Panc1 (cell line): ENCODE data around the gene NDUFB4. TPM values are rescaled to one million over a fixed set of nuclear protein-coding genes. Genes with fewer than 3 reads are reported as not detected.

ENCODE experiments used
- ATAC-seq: fragments of 200-7000 bp; cut with Tn5 transposase; 2 replicates; pipeline ENCODE4 v1.9.1; 2020; ENCODE audit warnings: mild to moderate bottlenecking, moderate library complexity
- BruUV-seq: library from RNA; stranded (reverse); fragments of 400-500 nt; replicated peaks from 2 replicates; lab custom pipeline; 2021; lab: Mats Ljungman, UMichigan
- CTCF ChIA-PET: fragments of 300-600 bp; sonication (Branson Sonifier 250); formaldehyde crosslinking; loops from one replicate; lab custom pipeline; 2022; ENCODE audit warnings: antibody characterized with exemption; lab: Charles Lee
- POLR2A ChIA-PET: fragments of 300-600 bp; sonication (Branson Sonifier 250); formaldehyde crosslinking; loops from one replicate; lab custom pipeline; 2022; ENCODE audit warnings: antibody characterized with exemption; lab: Charles Lee
- DNase-seq: peaks from one replicate; pipeline ENCODE4 v3.0.0-alpha.2; 2010; ENCODE audit warnings: low read depth, low spot score
- H3K27ac ChIP-seq: 2 replicates; pipeline ENCODE4 v1.5.1; 2011; ENCODE audit warnings: mild to moderate bottlenecking, low read length, inconsistent platforms
- H3K27me3 ChIP-seq: fragments of 200-500 bp; sonication (Bioruptor generic); 2 replicates; pipeline ENCODE4 v1.6.0; 2014; ENCODE audit warnings: low read length, inconsistent platforms; ENCODE audit not compliant: control insufficient read depth, insufficient read depth
- H3K36me3 ChIP-seq: fragments of 200-500 bp; sonication (Bioruptor generic); 2 replicates; pipeline ENCODE4 v1.5.1; 2014; ENCODE audit warnings: inconsistent platforms, mild to moderate bottlenecking, low read length, moderate library complexity; ENCODE audit not compliant: control insufficient read depth, insufficient read depth
- H3K4me1 ChIP-seq: 2 replicates; pipeline ENCODE4 v1.5.1; 2011; ENCODE audit warnings: inconsistent platforms, mild to moderate bottlenecking, low read length, moderate library complexity; ENCODE audit not compliant: control insufficient read depth, insufficient read depth
- H3K4me3 ChIP-seq, 2 experiments: 2 replicates each; pipeline ENCODE4 v1.5.1; 2011 to 2012; ENCODE audit warnings: low read depth in 2 of 2, low read length in 2 of 2, mild to moderate bottlenecking in 2 of 2, inconsistent platforms in 1 of 2, moderate library complexity in 1 of 2
- H3K9me3 ChIP-seq: fragments of 200-500 bp; sonication (Bioruptor generic); 2 replicates; pipeline ENCODE4 v1.5.1; 2014; ENCODE audit warnings: low read depth, mild to moderate bottlenecking, inconsistent platforms, low read length, moderate library complexity; ENCODE audit not compliant: control insufficient read depth, insufficient read depth
- CTCF ChIP-seq: fragments of 450-650 bp; IDR thresholded peaks from 2 replicates; pipeline ENCODE4 v1.5.1; 2017; ENCODE audit warnings: mild to moderate bottlenecking
- POLR2AphosphoS5 ChIP-seq: IDR thresholded peaks from 2 replicates; pipeline ENCODE4 v1.6.1; 2012; ENCODE audit warnings: mild to moderate bottlenecking, low read depth, low read length, moderate library complexity
- REST ChIP-seq, 2 experiments: IDR thresholded peaks; 2 replicates each; pipeline ENCODE4 v1.6.1; 2011 to 2012; ENCODE audit warnings: low read depth in 2 of 2, control low read depth in 1 of 2, low read length in 1 of 2, mild to moderate bottlenecking in 1 of 2, moderate library complexity in 1 of 2; ENCODE audit not compliant: insufficient read depth in 1 of 2
- SIN3A ChIP-seq: IDR thresholded peaks from 2 replicates; pipeline ENCODE4 v1.6.1; 2012; ENCODE audit warnings: low read depth, mild to moderate bottlenecking, low read length, moderate library complexity, borderline replicate concordance; ENCODE audit not compliant: insufficient read depth
- TCF7L2 ChIP-seq: IDR thresholded peaks from 2 replicates; pipeline ENCODE4 v1.6.1; 2011; ENCODE audit warnings: mild to moderate bottlenecking, low read depth, low read length, inconsistent platforms
- in situ Hi-C: cut with HindIII; loops from 2 replicates; pipeline ENCODE4 v1.10.0; 2016; ENCODE audit warnings: low sequenced_read_pairs, low pct_unique_long_range_greater_than_20kb
- intact Hi-C: fragments of 100-400 bp; cut with micrococcal nuclease; formaldehyde crosslinking; loops from one replicate; pipeline ENCODE4 v1.10.0; 2022; ENCODE audit not compliant: unreplicated experiment
- total RNA-seq: library from RNA; stranded (reverse); gene quantifications from one replicate; pipeline ENCODE4 v1.2.1, GENCODE V29; 2021; ENCODE audit not compliant: unreplicated experiment

Gene NDUFB4
- total RNA-seq, 1 experiment from 2014 or later = 208 TPM

GRCh38 chr3:120622457-120622856 is 26.3 kb downstream of the NDUFB4 start:
- Histone ChIP-seq H3K36me3 (no peaks in the 10 kb centered on the region), H3K4me3 (no peak overlapping the region), H3K27ac (no peak overlapping the region), H3K4me1 (no peaks in the 10 kb centered on the region), H3K9me3 (no peaks in the 10 kb centered on the region), H3K27me3 (no peaks in the 10 kb centered on the region)
- ATAC-seq (no peak), DNase-seq (no peak)
- in situ Hi-C loops = no loop called here
- no TSS peak for BruUV-seq
- TF ChIP-seq TCF7L2 (no peak), POLR2AphosphoS5 (no peak), SIN3A (no peak), REST (IDR thresholded peaks at IDR 0.05; ENCODE audit: insufficient read depth in 1 of 2, low read depth in 2 of 2, low read length in 1 of 2) (no peak), CTCF (no peak)
- ChIA-PET POLR2A (no interaction called here), CTCF (interaction anchor here (0.7 kb wide), 1 partner anchor 77 kb away, joined by 4 read pairs; no protein-coding TSS in a partner anchor)
- intact Hi-C loops = no loop called here

- intact Hi-C loops = no loop called here
- Histone ChIP-seq H3K27ac (no peak overlapping the region), H3K9me3 (no peaks in the 10 kb centered on the region), H3K4me3 (no peak overlapping the region), H3K27me3 (no peaks in the 10 kb centered on the region), H3K4me1 (no peaks in the 10 kb centered on the region), H3K36me3 (no peaks in the 10 kb centered on the region)
- ATAC-seq (no peak), DNase-seq (peak; percentile 57)
- TF ChIP-seq CTCF (peak; percentile 62), POLR2AphosphoS5 (no peak)
- BruUV-seq = no TSS peak
- ChIA-PET CTCF (interaction anchor here (0.7 kb wide), 1 partner anchor 77 kb away, joined by 4 read pairs; no protein-coding TSS in a partner anchor), POLR2A (no interaction called here)
- in situ Hi-C loops = no loop called here
Measured at GRCh38 chr3:120622870-120623726, 27.0 kb downstream of the NDUFB4 start.
